ENCODE results near the gene GATAD2B. TPM values are rescaled to one million over a fixed set of nuclear protein-coding genes. Genes with fewer than 3 reads are reported as not detected.
A peak's percentile ranks its signal among the peaks of the same experiment; 100 is the strongest.

GATAD2B gene
- total and polyA plus RNA-seq, 2 of the 4 experiments (the other 2 are of a cell fraction) = 3.8 to 6.2 TPM

GRCh38 chr1:153929426-153929825 lies 6.7 kb upstream of the GATAD2B start:
- no TSS peak for BruUV-seq (replicated peaks)
- no peak for DNase-seq
- Histone ChIP-seq H3K18ac (ENCODE audit: low read depth, low read length) (no peak overlapping the region), H3K9me1 (ENCODE audit: insufficient read depth, low read length) (peaks cover 6% of the 10 kb centered on the region), H4K8ac (ENCODE audit: low read depth in 2 of 2, low read length in 2 of 2) (peak overlapping the region in 1 of 2 experiments; percentile 50; a peak in 1 of 4 replicates), H3K9ac (ENCODE audit: low read depth, low read length) (no peak overlapping the region), H4K5ac (ENCODE audit: low read depth, low read length) (no peak overlapping the region), H3K79me1 (ENCODE audit: low read depth in 1 of 2, low read length in 2 of 2) (peaks cover 0 to 7% of the 10 kb centered on the region in 2 experiments; a peak in 2 of 4 replicates), H3K27ac (ENCODE audit: insufficient read depth, low read length) (no peak overlapping the region), H3K23ac (ENCODE audit: low read depth, low read length) (no peak overlapping the region), H3K4me2 (ENCODE audit: low read depth, low read length) (no peak overlapping the region), H3K14ac (replicated peaks; ENCODE audit: low read depth, low read length) (0 out of 2 replicates have a peak overlapping the region, but pooled peaks have one; percentile 72), H2BK120ac (ENCODE audit: low read depth, low read length) (no peak overlapping the region), H2BK20ac (ENCODE audit: low read depth, low read length) (no peak overlapping the region), H3K4ac (ENCODE audit: low read depth, low read length) (no peak overlapping the region; the same call in 1 of the 2 replicates), H2AFZ (replicated peaks; ENCODE audit: low read length, poor library complexity) (no peak overlapping the region), H3K27me3 (ENCODE audit: control insufficient read depth, insufficient read depth, low read length) (no peaks in the 10 kb centered on the region), H3K9me3 (ENCODE audit: control insufficient read depth, insufficient read depth, low read length) (no peaks in the 10 kb centered on the region), H3K4me3 (ENCODE audit: insufficient read depth, low read depth, low read length) (no peak overlapping the region), H3K56ac (ENCODE audit: extremely low read depth, insufficient read depth, low read length) (no peak overlapping the region), H2AK9ac (replicated peaks; ENCODE audit: low read depth, low read length, poor library complexity) (no peak overlapping the region), H4K20me1 (ENCODE audit: insufficient read depth, low read length) (peaks cover 6% of the 10 kb centered on the region; the same call in 1 of the 2 replicates), H2BK5ac (ENCODE audit: low read depth, low read length, poor library complexity, severe bottlenecking) (no peak overlapping the region), H4K91ac (ENCODE audit: insufficient read depth, low read depth, low read length) (no peak overlapping the region), H3K36me3 (ENCODE audit: control insufficient read depth, insufficient read depth, low read length) (peaks cover 32% of the 10 kb centered on the region), H3K4me1 (ENCODE audit: control insufficient read depth, insufficient read depth, low read length) (peaks cover 9% of the 10 kb centered on the region), H2BK15ac (ENCODE audit: low read depth, low read length) (no peak overlapping the region), H2AK5ac (ENCODE audit: low read depth, low read length) (peak overlapping the region; percentile 80)
- in situ Hi-C loops (cut with MboI; ENCODE audit: low sequenced_read_pairs) (no loop called here), dilution Hi-C loops (cut with HindIII; ENCODE audit: low sequenced_read_pairs, unreplicated experiment) (no loop called here), intact Hi-C loops (cut with micrococcal nuclease) (loop anchor here (10.0 kb wide), 1 partner anchor 135 kb away; no protein-coding TSS in a partner anchor)
- no CpG with 5 or more reads among the region's 5 CpGs for WGBS, 2 experiments (ENCODE audit: extremely low coverage in 2 of 2, insufficient read length in 1 of 2)
- ChIA-PET POLR2A (ENCODE audit: unreplicated experiment) (interaction anchor here (0.6 kb wide), 1 partner anchor 518 kb away, joined by 3 read pairs; no protein-coding TSS in a partner anchor), CTCF (interaction anchor here (1.3 kb wide), 1 partner anchor 17 kb away, joined by 4 read pairs; the partner anchor contains the start of gene DENND4B)
- no peak for ATAC-seq (ENCODE audit: low read depth)
- no peak for TF ChIP-seq CTCF (conservative IDR thresholded peaks at IDR 0.05; ENCODE audit: low read depth, low read length)
- TF ChIP-seq SMC3 (IDR thresholded peaks at IDR 0.05; ENCODE audit: low read depth, low read length) = no peak
- TF ChIP-seq ELK1 (IDR thresholded peaks at IDR 0.05; ENCODE audit: borderline replicate concordance, low read depth, low read length) = no peak
- no peak for TF ChIP-seq FOS (IDR thresholded peaks at IDR 0.05; ENCODE audit: low read depth, low read length)
- TF ChIP-seq NFE2L2 (IDR thresholded peaks at IDR 0.05; ENCODE audit: low read depth, low read length) = no peak
- no peak for TF ChIP-seq POLR2A (IDR thresholded peaks at IDR 0.05; ENCODE audit: low read depth, low read length)
- TF ChIP-seq CEBPB (IDR thresholded peaks at IDR 0.05; ENCODE audit: low read depth, low read length) = no peak
- TF ChIP-seq BHLHE40 (IDR thresholded peaks at IDR 0.05; ENCODE audit: low read depth, low read length) = no peak
- TF ChIP-seq RFX5 (IDR thresholded peaks at IDR 0.05; ENCODE audit: low read depth, low read length) = no peak
- no peak for TF ChIP-seq MAZ (IDR thresholded peaks at IDR 0.05; ENCODE audit: borderline replicate concordance, low read depth, low read length)
- TF ChIP-seq CHD1 (IDR thresholded peaks at IDR 0.05; ENCODE audit: low read depth, low read length) = no peak
- no peak for TF ChIP-seq USF2 (IDR thresholded peaks at IDR 0.05; ENCODE audit: low read depth, low read length)
- TF ChIP-seq MXI1 (IDR thresholded peaks at IDR 0.05; ENCODE audit: borderline replicate concordance, low read depth, low read length) = no peak
- no peak for TF ChIP-seq MAFK (IDR thresholded peaks at IDR 0.05; ENCODE audit: low read depth, low read length)
- no peak for TF ChIP-seq RCOR1 (IDR thresholded peaks at IDR 0.05; ENCODE audit: insufficient replicate concordance, low read length)
- TF ChIP-seq RAD21 (IDR thresholded peaks at IDR 0.05; ENCODE audit: low read length) = no peak
